GM10266 (cell line): ENCODE measurements around the gene CEP85.

Experiments
- DNase-seq: peaks from one replicate; pipeline ENCODE4 v3.0.0; 2012; ENCODE audit errors: extremely low spot score
- TF ChIP-seq, protein P1 (sequence below): IDR thresholded peaks from 2 replicates; pipeline ENCODE4 v1.5.1; 2012; ENCODE audit warnings: mild to moderate bottlenecking, low read depth; ENCODE audit not compliant: control insufficient read depth, insufficient read depth; ENCODE audit errors: missing control alignments

CEP85 gene

GRCh38 chr1:26315874-26316850, 82.2 kb downstream of the CEP85 start:
- TF ChIP-seq, protein P1, sequence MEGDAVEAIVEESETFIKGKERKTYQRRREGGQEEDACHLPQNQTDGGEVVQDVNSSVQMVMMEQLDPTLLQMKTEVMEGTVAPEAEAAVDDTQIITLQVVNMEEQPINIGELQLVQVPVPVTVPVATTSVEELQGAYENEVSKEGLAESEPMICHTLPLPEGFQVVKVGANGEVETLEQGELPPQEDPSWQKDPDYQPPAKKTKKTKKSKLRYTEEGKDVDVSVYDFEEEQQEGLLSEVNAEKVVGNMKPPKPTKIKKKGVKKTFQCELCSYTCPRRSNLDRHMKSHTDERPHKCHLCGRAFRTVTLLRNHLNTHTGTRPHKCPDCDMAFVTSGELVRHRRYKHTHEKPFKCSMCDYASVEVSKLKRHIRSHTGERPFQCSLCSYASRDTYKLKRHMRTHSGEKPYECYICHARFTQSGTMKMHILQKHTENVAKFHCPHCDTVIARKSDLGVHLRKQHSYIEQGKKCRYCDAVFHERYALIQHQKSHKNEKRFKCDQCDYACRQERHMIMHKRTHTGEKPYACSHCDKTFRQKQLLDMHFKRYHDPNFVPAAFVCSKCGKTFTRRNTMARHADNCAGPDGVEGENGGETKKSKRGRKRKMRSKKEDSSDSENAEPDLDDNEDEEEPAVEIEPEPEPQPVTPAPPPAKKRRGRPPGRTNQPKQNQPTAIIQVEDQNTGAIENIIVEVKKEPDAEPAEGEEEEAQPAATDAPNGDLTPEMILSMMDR = no peak
- no peak for DNase-seq

DNA sequence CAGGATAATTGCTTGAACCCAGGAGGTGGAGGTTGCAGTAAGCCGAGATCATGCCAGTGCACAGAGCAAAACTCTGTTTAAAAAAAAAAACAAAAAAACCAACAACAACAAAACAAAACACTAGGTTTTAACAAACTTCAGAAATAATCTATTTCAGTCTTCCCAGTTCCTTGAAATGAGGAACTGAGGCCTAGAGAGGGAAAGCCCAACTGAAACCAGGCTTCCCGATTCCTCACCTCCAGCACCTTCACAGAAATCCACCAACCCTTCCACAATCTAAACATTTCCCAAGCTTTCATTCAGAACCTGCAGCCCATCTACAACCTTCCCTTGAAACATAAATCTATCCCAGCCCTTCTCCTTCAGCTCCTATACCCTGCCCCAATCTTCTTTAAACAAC, 83.1 kb downstream of the CEP85 start:
- TF ChIP-seq, protein P1 = no peak
- no peak for DNase-seq

GRCh38 chr1:26317612-26318337, 83.8 kb downstream of the CEP85 start, which contains the start of gene CD52:
Gene CD52, plus strand, starts transcription at chr1:26317958. Its CDS starts 60 bp downstream, at chr1:26318018.
- TF ChIP-seq, protein P1 = no peak
- peak; percentile 78 for DNase-seq

DNA sequence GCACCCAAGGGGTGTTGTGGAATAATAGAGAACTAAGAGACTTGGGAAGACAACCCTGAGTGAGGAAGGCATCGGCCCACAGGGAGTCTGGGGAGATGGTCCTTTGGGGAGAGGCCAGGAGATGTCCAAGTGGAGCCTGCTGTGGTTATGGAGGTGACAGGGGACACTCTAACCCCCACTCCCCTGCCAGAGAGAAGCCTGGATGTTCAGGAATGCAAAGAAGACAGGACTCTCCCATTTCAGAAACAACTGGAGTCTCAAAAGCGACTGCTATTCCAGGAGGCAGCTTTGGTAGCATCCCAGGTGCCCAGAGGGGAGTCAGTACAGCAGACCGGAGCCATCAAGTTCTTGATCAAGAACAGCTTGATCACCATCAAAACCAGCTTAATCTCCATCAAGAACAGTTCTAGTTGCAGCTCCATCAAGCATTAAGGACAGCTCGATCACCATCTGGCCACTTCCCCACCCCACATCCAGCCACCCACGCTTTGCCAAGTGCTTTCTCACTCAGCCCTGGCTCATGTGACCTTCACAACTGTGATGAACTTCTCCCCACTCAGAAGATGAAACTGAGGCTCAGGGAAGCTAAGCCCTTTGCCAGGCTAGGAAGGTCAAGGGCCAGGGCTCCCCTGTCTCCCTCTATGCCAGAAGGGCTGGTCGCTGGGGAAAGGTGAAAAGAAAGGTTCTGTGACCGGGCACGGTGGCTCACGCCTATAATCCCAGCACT, 84.5 kb downstream of the CEP85 start:
- DNase-seq = no peak
- TF ChIP-seq, protein P1 = no peak

GRCh38 chr1:26320896-26321295, 86.9 kb downstream of the CEP85 start:
- no peak for DNase-seq

DNA sequence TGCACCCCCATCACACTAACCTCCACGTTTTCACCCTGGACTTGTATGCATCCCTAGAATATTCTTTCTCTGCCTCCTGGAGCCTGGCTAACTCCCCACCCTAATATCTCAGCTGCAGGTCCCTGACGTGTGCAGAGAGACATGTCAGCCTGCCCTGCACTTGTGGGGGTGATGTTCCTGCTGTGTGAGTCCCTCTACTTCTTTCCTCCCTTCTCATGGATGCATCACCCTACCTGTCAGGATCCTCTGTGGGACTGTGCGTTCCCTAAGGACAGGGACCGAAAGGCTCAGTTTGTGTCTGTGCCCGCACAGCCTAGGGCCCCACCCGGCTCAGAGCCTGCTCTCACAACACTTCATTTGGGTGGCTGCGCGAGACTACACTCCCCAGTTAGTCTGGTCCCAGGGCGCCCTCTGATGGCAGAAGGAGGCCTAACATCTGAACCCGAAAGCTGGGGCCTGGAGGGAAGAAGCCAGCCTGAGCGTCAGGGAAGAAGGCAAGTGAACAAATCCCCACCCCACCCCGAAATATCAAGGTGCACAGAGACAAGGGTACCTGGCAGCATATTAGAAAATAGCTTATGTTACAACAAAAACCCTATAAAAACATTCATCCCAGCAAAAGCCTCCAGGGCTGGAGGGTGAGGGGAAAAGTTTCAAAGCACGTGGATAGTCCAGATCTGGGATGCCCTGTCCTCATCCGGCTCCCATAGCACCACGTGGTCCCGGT, 87.5 kb downstream of the CEP85 start:
- TF ChIP-seq, protein P1 = peak; percentile 95

More at GRCh38 chr1:26320896-26321295, 86.9 kb downstream of the CEP85 start:
- TF ChIP-seq, protein P1 = no peak

More for the DNA sequence above, 87.5 kb downstream of the CEP85 start:
- DNase-seq = peak; percentile 81
